ENCODE measurements around the gene ASAP3.

GRCh38 chr1:23384312-23385058 lies 99.5 kb downstream of the ASAP3 start:
- TF ChIP-seq BHLHE40 (IDR thresholded peaks at IDR 0.05; ENCODE audit: low read depth, low read length): no peak
- TF ChIP-seq, protein P1, sequence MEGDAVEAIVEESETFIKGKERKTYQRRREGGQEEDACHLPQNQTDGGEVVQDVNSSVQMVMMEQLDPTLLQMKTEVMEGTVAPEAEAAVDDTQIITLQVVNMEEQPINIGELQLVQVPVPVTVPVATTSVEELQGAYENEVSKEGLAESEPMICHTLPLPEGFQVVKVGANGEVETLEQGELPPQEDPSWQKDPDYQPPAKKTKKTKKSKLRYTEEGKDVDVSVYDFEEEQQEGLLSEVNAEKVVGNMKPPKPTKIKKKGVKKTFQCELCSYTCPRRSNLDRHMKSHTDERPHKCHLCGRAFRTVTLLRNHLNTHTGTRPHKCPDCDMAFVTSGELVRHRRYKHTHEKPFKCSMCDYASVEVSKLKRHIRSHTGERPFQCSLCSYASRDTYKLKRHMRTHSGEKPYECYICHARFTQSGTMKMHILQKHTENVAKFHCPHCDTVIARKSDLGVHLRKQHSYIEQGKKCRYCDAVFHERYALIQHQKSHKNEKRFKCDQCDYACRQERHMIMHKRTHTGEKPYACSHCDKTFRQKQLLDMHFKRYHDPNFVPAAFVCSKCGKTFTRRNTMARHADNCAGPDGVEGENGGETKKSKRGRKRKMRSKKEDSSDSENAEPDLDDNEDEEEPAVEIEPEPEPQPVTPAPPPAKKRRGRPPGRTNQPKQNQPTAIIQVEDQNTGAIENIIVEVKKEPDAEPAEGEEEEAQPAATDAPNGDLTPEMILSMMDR (IDR thresholded peaks at IDR 0.05): no peak
- no peak for TF ChIP-seq GATA3 (IDR thresholded peaks at IDR 0.05; ENCODE audit: borderline replicate concordance)

All from A549 (cell line).